BE2C (cell line): Measurements from ENCODE around the gene ATP6V0E2.

ENCODE experiments used
- DNase-seq: peaks from one replicate; pipeline ENCODE4 v3.0.0-alpha.2; 2020
- H3K27me3 ChIP-seq: fragments of 250-450 bp; sonication (Bioruptor Pico); 2 replicates; pipeline ENCODE4 v1.5.1; 2020; ENCODE audit warnings: mild to moderate bottlenecking
- H3K36me3 ChIP-seq: fragments of 250-450 bp; sonication (Bioruptor Pico); 2 replicates; pipeline ENCODE4 v1.5.1; 2020; ENCODE audit warnings: mild to moderate bottlenecking
- H3K4me1 ChIP-seq: fragments of 250-450 bp; sonication (Bioruptor Pico); 2 replicates; pipeline ENCODE4 v1.5.1; 2020
- H3K4me3 ChIP-seq: 2 replicates; pipeline ENCODE4 v1.5.1; 2011; ENCODE audit warnings: low read depth, low read length
- H3K9me3 ChIP-seq: fragments of 250-450 bp; sonication (Bioruptor Pico); 2 replicates; pipeline ENCODE4 v1.5.1; 2020
- TF ChIP-seq, protein P1 (sequence below): IDR thresholded peaks from 2 replicates; pipeline ENCODE4 v1.5.1; 2012; ENCODE audit warnings: mild to moderate bottlenecking, low read depth, low read length

ATP6V0E2 gene

GRCh38 chr7:149864751-149865150 is 9.0 kb upstream of the ATP6V0E2 start:
- TF ChIP-seq, protein P1, sequence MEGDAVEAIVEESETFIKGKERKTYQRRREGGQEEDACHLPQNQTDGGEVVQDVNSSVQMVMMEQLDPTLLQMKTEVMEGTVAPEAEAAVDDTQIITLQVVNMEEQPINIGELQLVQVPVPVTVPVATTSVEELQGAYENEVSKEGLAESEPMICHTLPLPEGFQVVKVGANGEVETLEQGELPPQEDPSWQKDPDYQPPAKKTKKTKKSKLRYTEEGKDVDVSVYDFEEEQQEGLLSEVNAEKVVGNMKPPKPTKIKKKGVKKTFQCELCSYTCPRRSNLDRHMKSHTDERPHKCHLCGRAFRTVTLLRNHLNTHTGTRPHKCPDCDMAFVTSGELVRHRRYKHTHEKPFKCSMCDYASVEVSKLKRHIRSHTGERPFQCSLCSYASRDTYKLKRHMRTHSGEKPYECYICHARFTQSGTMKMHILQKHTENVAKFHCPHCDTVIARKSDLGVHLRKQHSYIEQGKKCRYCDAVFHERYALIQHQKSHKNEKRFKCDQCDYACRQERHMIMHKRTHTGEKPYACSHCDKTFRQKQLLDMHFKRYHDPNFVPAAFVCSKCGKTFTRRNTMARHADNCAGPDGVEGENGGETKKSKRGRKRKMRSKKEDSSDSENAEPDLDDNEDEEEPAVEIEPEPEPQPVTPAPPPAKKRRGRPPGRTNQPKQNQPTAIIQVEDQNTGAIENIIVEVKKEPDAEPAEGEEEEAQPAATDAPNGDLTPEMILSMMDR: no peak
- no peak overlapping the region for H3K4me3 ChIP-seq
- no peaks in the 10 kb centered on the region for H3K9me3 ChIP-seq
- DNase-seq: no peak
- no peaks in the 10 kb centered on the region for H3K27me3 ChIP-seq
- no peaks in the 10 kb centered on the region for H3K36me3 ChIP-seq
- no peaks in the 10 kb centered on the region for H3K4me1 ChIP-seq

GRCh38 chr7:149865437-149865836 is 8.3 kb upstream of the ATP6V0E2 start:
- H3K4me3 ChIP-seq: no peak overlapping the region
- TF ChIP-seq, protein P1: no peak
- no peaks in the 10 kb centered on the region for H3K36me3 ChIP-seq
- H3K4me1 ChIP-seq: no peaks in the 10 kb centered on the region
- DNase-seq: no peak
- no peaks in the 10 kb centered on the region for H3K27me3 ChIP-seq
- H3K9me3 ChIP-seq: no peaks in the 10 kb centered on the region

- Histone ChIP-seq H3K9me3 (no peaks in the 10 kb centered on the region), H3K36me3 (no peaks in the 10 kb centered on the region), H3K4me1 (no peaks in the 10 kb centered on the region), H3K27me3 (no peaks in the 10 kb centered on the region), H3K4me3 (no peak overlapping the region)
- TF ChIP-seq, protein P1: no peak
- DNase-seq: no peak
These were observed 7.5 kb upstream of the ATP6V0E2 start for GRCh38 chr7:149866139-149866778.

GRCh38 chr7:149866779-149867447 is 6.9 kb upstream of the ATP6V0E2 start:
- TF ChIP-seq, protein P1: no peak
- H3K36me3 ChIP-seq: no peaks in the 10 kb centered on the region
- H3K4me1 ChIP-seq: no peaks in the 10 kb centered on the region
- no peaks in the 10 kb centered on the region for H3K9me3 ChIP-seq
- H3K4me3 ChIP-seq: no peak overlapping the region
- H3K27me3 ChIP-seq: no peaks in the 10 kb centered on the region
- no peak for DNase-seq

GRCh38 chr7:149867762-149868622 is 5.8 kb upstream of the ATP6V0E2 start:
- TF ChIP-seq, protein P1: no peak
- H3K36me3 ChIP-seq: no peaks in the 10 kb centered on the region
- peaks cover 5% of the 10 kb centered on the region for H3K4me1 ChIP-seq
- no peak overlapping the region for H3K4me3 ChIP-seq
- no peaks in the 10 kb centered on the region for H3K27me3 ChIP-seq
- DNase-seq: no peak
- H3K9me3 ChIP-seq: no peaks in the 10 kb centered on the region
